ENCODE results near the gene SALL2. TPM values are rescaled to one million over a fixed set of nuclear protein-coding genes. Genes with fewer than 3 reads are reported as not detected.
A peak's percentile ranks its signal among the peaks of the same experiment; 100 is the strongest.

The SALL2 gene
- polyA plus RNA-seq, 1 of the 3 experiments (the other 2 are of a cell fraction): 9.1 TPM

- no peaks in the 10 kb centered on the region for H3K9me2 ChIP-seq
- no peaks in the 10 kb centered on the region for H3K27me3 ChIP-seq (ENCODE audit: insufficient read depth)
- peak overlapping the region; percentile 32 to 57 for H3K4me3 ChIP-seq (ENCODE audit: low read depth in 2 of 2, low read length in 1 of 2)
- H4K20me1 ChIP-seq (ENCODE audit: insufficient read depth): no peaks in the 10 kb centered on the region
- no peaks in the 10 kb centered on the region; a peak in 1 of 4 replicates for H3K4me1 ChIP-seq (ENCODE audit: control insufficient read depth in 1 of 2, insufficient read depth in 2 of 2, low read depth in 1 of 2, low read length in 1 of 2)
- 0 out of 2 replicates have a peak overlapping the region, but pooled peaks have one; percentile 33 for H3K9ac ChIP-seq
- CTCF ChIA-PET: interaction anchor here (0.6 to 2.9 kb wide), 19 partner anchors 9 to 453 kb away, joined by 3 to 27 read pairs (median 3); partner anchors contain the start of genes METTL3 and SALL2
- no peaks in the 10 kb centered on the region for H3K36me3 ChIP-seq (replicated peaks in 1 of 2; ENCODE audit: control insufficient read depth in 1 of 2, insufficient read depth in 2 of 2, low read length in 1 of 2)
- H3K27ac ChIP-seq (ENCODE audit: low read depth in 2 of 2, low read length in 1 of 2): peak overlapping the region in 1 of 2 experiments; percentile 4; a peak in 1 of 4 replicates
- H3F3A ChIP-seq (replicated peaks; ENCODE audit: insufficient read depth): no peaks in the 10 kb centered on the region
- no peaks in the 10 kb centered on the region for H3K9me3 ChIP-seq
- WGBS (ENCODE audit: low lambda C conversion rate): 14% methylated on average over 11 of the region's 11 CpGs
- H3K4me2 ChIP-seq: peak overlapping the region; percentile 79
- no peaks in the 10 kb centered on the region for H3K79me2 ChIP-seq (ENCODE audit: insufficient read depth)
- POLR2A ChIA-PET: no interaction called here
- DNase-seq: peak; percentile 65
- peak overlapping the region; percentile 83 for H2AFZ ChIP-seq (ENCODE audit: low read depth)
- no peak for TF ChIP-seq POLR2AphosphoS5 (IDR thresholded peaks at IDR 0.05; ENCODE audit: low read depth, low read length)
- TF ChIP-seq YY1 (IDR thresholded peaks at IDR 0.05; ENCODE audit: low read depth): no peak
- peak; percentile 56 for TF ChIP-seq SMC3 (IDR thresholded peaks at IDR 0.05; ENCODE audit: low read depth, low read length)
- no peak for TF ChIP-seq EP300 (IDR thresholded peaks at IDR 0.05; ENCODE audit: borderline replicate concordance in 1 of 2, low read depth in 1 of 2, low read length in 1 of 2)
- no peak for TF ChIP-seq FOSL2 (IDR thresholded peaks at IDR 0.05; ENCODE audit: borderline replicate concordance, low read depth)
- no peak for TF ChIP-seq ZBTB33 (IDR thresholded peaks at IDR 0.05; ENCODE audit: borderline replicate concordance, low read depth)
- no peak for TF ChIP-seq GATA2 (CRISPR knock-in tag; IDR thresholded peaks at IDR 0.05)
- no peak for TF ChIP-seq PBX3 (IDR thresholded peaks at IDR 0.05)
- TF ChIP-seq RFX5 (IDR thresholded peaks at IDR 0.05; ENCODE audit: low read length): peak; percentile 13; the same call in 1 of the 2 replicates
- TF ChIP-seq USF2 (IDR thresholded peaks at IDR 0.05; ENCODE audit: borderline replicate concordance, low read depth, low read length): no peak
- peak; percentile 19; the same call in 1 of the 2 replicates for TF ChIP-seq TEAD4 (IDR thresholded peaks at IDR 0.05; ENCODE audit: borderline replicate concordance, insufficient read depth)
- no peak for TF ChIP-seq FOXM1 (IDR thresholded peaks at IDR 0.05; ENCODE audit: low read depth)
- no peak for TF ChIP-seq TAF1 (IDR thresholded peaks at IDR 0.05; ENCODE audit: borderline replicate concordance, low read depth, low read length)
- no peak for TF ChIP-seq MEF2A (IDR thresholded peaks at IDR 0.05; ENCODE audit: borderline replicate concordance, low read depth)
- TF ChIP-seq RAD21 (IDR thresholded peaks at IDR 0.05; ENCODE audit: low read length): peak; percentile 87
- TF ChIP-seq USF1 (IDR thresholded peaks at IDR 0.05; ENCODE audit: borderline replicate concordance, low read depth): no peak
- TF ChIP-seq NFIC (IDR thresholded peaks at IDR 0.05; ENCODE audit: borderline replicate concordance): no peak
- TF ChIP-seq CTCF (IDR thresholded peaks at IDR 0.05): peak; percentile 81
- TF ChIP-seq JUND (IDR thresholded peaks at IDR 0.05): no peak
- TF ChIP-seq FOXJ3 (CRISPR knock-in tag; IDR thresholded peaks at IDR 0.05): no peak
- no peak for TF ChIP-seq MAX (IDR thresholded peaks at IDR 0.05; ENCODE audit: low read depth)
- no peak for TF ChIP-seq ELF1 (IDR thresholded peaks at IDR 0.05)
- no peak for TF ChIP-seq EZH2phosphoT487 (IDR thresholded peaks at IDR 0.05; ENCODE audit: borderline replicate concordance, low read depth)
- peak; percentile 39; the same call in 1 of the 2 replicates for TF ChIP-seq MXI1 (IDR thresholded peaks at IDR 0.05; ENCODE audit: low read depth, low read length)
- TF ChIP-seq NRF1 (IDR thresholded peaks at IDR 0.05; ENCODE audit: low read depth, low read length): no peak
- TF ChIP-seq RXRA (IDR thresholded peaks at IDR 0.05; ENCODE audit: borderline replicate concordance, low read depth): no peak
Measured at GRCh38 chr14:21557084-21557901, 31.1 kb upstream of the SALL2 start.

Measured in SK-N-SH (cell line).